Kidney epithelial cell (primary cell): ENCODE data around the gene MRPL30. TPM values are rescaled to one million over a fixed set of nuclear protein-coding genes. Genes with fewer than 3 reads are reported as not detected.

Experiments
- DNase-seq: peaks from one replicate; pipeline ENCODE4 v3.0.0-alpha.2; 2010; ENCODE audit warnings: low read depth
- H3K27me3 ChIP-seq: 2 replicates; pipeline ENCODE4 v1.6.0; 2011; ENCODE audit warnings: low read length; ENCODE audit not compliant: control insufficient read depth, insufficient read depth
- H3K36me3 ChIP-seq: 2 replicates; pipeline ENCODE4 v1.5.1; 2011; ENCODE audit warnings: low read length; ENCODE audit not compliant: control insufficient read depth, insufficient read depth
- H3K4me3 ChIP-seq: 2 replicates; pipeline ENCODE4 v1.5.1; 2011; ENCODE audit warnings: low read depth, mild to moderate bottlenecking, control low read depth, low read length
- CTCF ChIP-seq: IDR thresholded peaks from 2 replicates; pipeline ENCODE4 v1.5.1; 2011; ENCODE audit warnings: mild to moderate bottlenecking, moderate library complexity, low read length, control low read depth, inconsistent platforms; ENCODE audit not compliant: insufficient read depth, poor library complexity, severe bottlenecking
- total RNA-seq: library from RNA; depleted of rRNA; stranded (reverse); fragments of >200 nt; gene quantifications from 2 replicates; pipeline ENCODE4 v1.2.3, GENCODE V29; 2015

Gene MRPL30
- total RNA-seq, 1 donor from 2014 or later, result 30.8 TPM

DNA sequence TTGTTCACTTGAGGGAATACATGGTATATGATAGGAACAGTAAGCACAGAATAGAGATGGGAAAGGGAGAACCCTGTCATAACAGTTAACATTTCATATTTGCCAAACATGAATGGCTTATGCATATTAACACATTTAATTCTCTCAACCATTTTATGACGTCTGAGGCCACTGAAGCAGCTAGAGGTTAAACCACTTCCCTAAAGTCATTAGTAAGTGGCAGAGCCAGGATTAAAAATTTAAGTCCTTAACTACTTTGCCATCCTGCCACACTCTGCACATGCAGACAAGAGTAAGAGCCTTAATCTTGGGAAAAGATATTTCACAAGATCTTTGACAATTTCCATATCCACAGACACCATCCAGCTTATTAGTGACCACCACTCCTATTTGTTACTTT lies 24.1 kb upstream of the MRPL30 start:
- no peaks in the 10 kb centered on the region for H3K36me3 ChIP-seq
- no peak for DNase-seq
- H3K4me3 ChIP-seq, result no peak overlapping the region
- no peaks in the 10 kb centered on the region for H3K27me3 ChIP-seq
- no peak for TF ChIP-seq CTCF

- Histone ChIP-seq H3K4me3 (no peak overlapping the region), H3K36me3 (no peaks in the 10 kb centered on the region), H3K27me3 (no peaks in the 10 kb centered on the region)
- TF ChIP-seq CTCF, result no peak
- no peak for DNase-seq
Measured at GRCh38 chr2:99158599-99158998, 22.4 kb upstream of the MRPL30 start.

DNA sequence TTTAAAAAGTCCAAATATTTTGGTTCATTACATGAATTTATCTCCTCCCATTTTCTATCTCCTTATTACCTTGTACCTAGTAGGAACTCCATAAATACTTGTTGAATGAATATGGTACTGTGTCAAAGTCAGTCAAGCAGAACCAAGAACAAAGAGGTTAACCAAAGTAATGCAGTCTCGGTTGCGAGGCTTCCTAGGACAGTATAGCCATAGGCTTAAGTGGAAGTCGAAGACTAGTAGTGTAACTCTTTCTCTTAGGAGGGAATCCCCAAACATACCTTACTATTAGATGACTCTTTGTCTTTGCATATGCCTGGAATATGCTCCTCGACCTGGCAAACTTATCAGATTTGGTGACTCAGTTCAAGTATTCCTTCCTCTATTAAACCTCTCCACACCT lies 21.4 kb upstream of the MRPL30 start:
- no peak overlapping the region for H3K4me3 ChIP-seq
- no peaks in the 10 kb centered on the region for H3K27me3 ChIP-seq
- no peak for DNase-seq
- no peaks in the 10 kb centered on the region for H3K36me3 ChIP-seq
- TF ChIP-seq CTCF, result no peak

GRCh38 chr2:99166218-99166617 lies 14.8 kb upstream of the MRPL30 start:
- Histone ChIP-seq H3K36me3 (no peaks in the 10 kb centered on the region), H3K4me3 (no peak overlapping the region), H3K27me3 (no peaks in the 10 kb centered on the region)
- DNase-seq, result no peak
- no peak for TF ChIP-seq CTCF

DNA sequence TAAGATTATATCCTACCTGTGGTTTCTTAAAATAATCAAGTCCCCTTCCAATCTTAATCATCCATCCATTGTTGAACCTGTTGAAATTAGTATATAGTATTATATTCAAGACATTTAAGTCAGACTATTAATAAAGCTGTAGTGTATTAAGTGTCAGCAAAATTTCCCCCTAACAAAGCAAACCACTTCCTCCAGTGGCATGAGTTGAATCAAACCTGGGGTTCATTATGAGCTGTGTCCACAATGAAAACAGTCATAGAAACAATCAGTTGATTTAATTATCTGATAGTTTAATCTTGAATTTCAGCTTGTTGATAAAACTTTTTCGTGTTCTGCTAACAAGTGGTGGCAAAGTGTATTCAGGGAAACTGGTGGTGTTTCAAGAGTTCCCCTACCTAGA lies 11.4 kb upstream of the MRPL30 start:
- no peak overlapping the region for H3K4me3 ChIP-seq
- DNase-seq, result no peak
- H3K27me3 ChIP-seq, result no peaks in the 10 kb centered on the region
- TF ChIP-seq CTCF, result no peak
- H3K36me3 ChIP-seq, result no peaks in the 10 kb centered on the region

DNA sequence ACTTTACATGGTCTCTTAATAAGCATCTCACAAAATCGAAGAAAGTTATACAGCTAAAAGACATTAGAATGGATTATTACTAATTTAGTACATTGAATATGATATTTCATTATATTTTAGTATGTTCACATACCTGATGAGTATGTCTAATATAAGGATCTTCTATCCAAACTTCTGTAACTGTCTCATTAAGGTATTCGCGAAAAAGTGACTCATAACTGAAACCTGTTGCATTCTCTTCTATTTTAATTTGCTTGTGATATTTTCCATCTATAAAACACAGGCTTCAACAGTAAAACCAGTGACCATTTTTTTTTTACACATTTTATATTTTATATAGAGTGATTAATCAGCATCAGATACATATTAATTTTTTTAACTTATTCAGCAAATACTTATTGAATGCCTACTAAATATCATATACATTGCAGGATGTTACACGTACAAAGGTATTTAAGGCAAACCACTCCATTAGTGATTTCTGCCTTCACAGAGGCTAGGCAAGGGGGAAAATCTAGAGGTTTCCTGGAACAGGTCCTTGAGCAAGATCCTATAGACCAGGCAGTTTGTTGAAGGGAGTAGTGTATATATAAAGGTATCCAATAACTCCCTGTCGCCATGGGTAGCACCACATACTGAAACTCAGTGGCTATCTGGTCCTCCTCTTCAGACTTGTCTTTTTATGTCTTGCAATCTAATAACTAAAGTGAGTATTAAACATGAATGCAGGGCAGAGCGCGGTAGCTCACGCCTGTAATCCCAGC lies 9.4 kb upstream of the MRPL30 start:
- no peaks in the 10 kb centered on the region for H3K36me3 ChIP-seq
- no peak for DNase-seq
- TF ChIP-seq CTCF, result no peak
- no peaks in the 10 kb centered on the region for H3K27me3 ChIP-seq
- no peak overlapping the region for H3K4me3 ChIP-seq
